ENCODE results near the gene TMEM214.

DNA sequence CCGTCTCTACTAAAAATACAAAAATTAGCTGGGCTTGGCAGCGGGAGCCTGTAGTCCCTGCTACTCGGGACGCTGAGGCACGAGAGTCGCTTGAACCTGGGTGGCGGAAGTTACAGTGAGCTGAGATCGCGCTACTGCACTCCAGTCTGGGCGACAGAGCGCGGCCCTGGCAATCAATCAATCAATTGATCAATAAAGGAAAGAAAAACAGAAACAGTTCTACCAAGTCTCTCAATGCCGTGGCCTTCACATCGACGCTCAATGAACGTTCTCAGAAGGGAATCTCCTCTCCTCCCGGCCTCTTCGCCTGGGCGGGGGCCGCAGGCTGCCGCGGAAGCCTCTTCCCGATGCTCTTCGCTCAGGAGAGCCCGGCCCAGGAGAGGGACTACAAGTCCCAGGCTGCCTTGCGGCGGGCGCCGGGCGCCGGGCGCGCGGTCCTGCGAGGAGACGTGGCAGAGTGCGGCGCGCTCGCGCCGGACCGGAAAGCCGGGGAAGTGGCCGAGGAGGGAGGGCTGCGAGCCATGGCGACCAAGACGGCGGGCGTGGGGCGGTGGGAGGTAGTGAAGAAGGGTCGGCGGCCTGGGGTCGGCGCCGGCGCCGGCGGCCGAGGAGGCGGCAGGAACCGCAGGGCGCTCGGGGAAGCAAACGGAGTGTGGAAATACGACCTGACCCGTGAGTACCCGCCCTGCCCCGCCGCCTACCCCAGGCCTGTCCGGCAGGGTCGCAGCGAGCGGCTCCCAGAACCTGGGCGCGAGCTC, at the start of gene TMEM214:
- TF ChIP-seq, protein P1, sequence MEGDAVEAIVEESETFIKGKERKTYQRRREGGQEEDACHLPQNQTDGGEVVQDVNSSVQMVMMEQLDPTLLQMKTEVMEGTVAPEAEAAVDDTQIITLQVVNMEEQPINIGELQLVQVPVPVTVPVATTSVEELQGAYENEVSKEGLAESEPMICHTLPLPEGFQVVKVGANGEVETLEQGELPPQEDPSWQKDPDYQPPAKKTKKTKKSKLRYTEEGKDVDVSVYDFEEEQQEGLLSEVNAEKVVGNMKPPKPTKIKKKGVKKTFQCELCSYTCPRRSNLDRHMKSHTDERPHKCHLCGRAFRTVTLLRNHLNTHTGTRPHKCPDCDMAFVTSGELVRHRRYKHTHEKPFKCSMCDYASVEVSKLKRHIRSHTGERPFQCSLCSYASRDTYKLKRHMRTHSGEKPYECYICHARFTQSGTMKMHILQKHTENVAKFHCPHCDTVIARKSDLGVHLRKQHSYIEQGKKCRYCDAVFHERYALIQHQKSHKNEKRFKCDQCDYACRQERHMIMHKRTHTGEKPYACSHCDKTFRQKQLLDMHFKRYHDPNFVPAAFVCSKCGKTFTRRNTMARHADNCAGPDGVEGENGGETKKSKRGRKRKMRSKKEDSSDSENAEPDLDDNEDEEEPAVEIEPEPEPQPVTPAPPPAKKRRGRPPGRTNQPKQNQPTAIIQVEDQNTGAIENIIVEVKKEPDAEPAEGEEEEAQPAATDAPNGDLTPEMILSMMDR (optimal IDR thresholded peaks at IDR 0.05 in 1 of 3, IDR thresholded peaks at IDR 0.05 in 1 of 3, conservative IDR thresholded peaks at IDR 0.05 in 1 of 3; ENCODE audit: extremely low read depth in 1 of 3, insufficient read depth in 2 of 3, low read length in 3 of 3): no peak
- no peak for TF ChIP-seq EZH2 (IDR thresholded peaks at IDR 0.05; ENCODE audit: low read length)
